Astrocyte (in vitro differentiated cells and primary cell): Measurements from ENCODE around the gene LRRC4. TPM values are rescaled to one million over a fixed set of nuclear protein-coding genes. Genes with fewer than 3 reads are reported as not detected.

Experiments used
- DNase-seq: peaks from one replicate; pipeline ENCODE4 v3.0.0-alpha.2; 2010; ENCODE audit warnings: low read depth
- FAIRE-seq: peaks from 2 replicates; lab custom pipeline; 2011; peaks lifted over from hg19 to GRCh38; lab: Jason Lieb, UNC
- H2AFZ ChIP-seq: 2 replicates; pipeline ENCODE4 v1.6.0; 2012; ENCODE audit warnings: low read depth, low read length, inconsistent platforms
- H3K27ac ChIP-seq: 2 replicates; pipeline ENCODE4 v1.5.1; 2011; ENCODE audit warnings: low read depth, low read length, inconsistent platforms
- H3K27me3 ChIP-seq: 2 replicates; pipeline ENCODE4 v1.6.0; 2011; ENCODE audit warnings: low read length, inconsistent platforms; ENCODE audit not compliant: insufficient read depth
- H3K36me3 ChIP-seq: 2 replicates; pipeline ENCODE4 v1.5.1; 2011; ENCODE audit warnings: low read length, inconsistent platforms; ENCODE audit not compliant: insufficient read depth
- H3K4me1 ChIP-seq: 2 replicates; pipeline ENCODE4 v1.5.1; 2011; ENCODE audit warnings: low read length, inconsistent platforms; ENCODE audit not compliant: insufficient read depth
- H3K4me2 ChIP-seq: 2 replicates; pipeline ENCODE4 v1.6.0; 2012; ENCODE audit warnings: low read length, inconsistent platforms
- H3K4me3 ChIP-seq: 2 replicates; pipeline ENCODE4 v1.5.1; 2011; ENCODE audit warnings: low read depth, mild to moderate bottlenecking, low read length, inconsistent platforms; ENCODE audit not compliant: insufficient read depth
- H3K79me2 ChIP-seq: 2 replicates; pipeline ENCODE4 v1.6.0; 2012; ENCODE audit warnings: mild to moderate bottlenecking, low read length, inconsistent platforms; ENCODE audit not compliant: insufficient read depth
- H3K9ac ChIP-seq: 2 replicates; pipeline ENCODE4 v1.6.0; 2012; ENCODE audit warnings: mild to moderate bottlenecking, low read length, inconsistent platforms
- H3K9me3 ChIP-seq: 2 replicates; pipeline ENCODE4 v1.5.1; 2012; ENCODE audit warnings: low read depth, mild to moderate bottlenecking, low read length, inconsistent platforms; ENCODE audit not compliant: insufficient read depth
- H4K20me1 ChIP-seq: 2 replicates; pipeline ENCODE4 v1.6.0; 2012; ENCODE audit warnings: low read length, inconsistent platforms; ENCODE audit not compliant: insufficient read depth
- H3K27ac Mint-ChIP-seq: one replicate; pipeline ENCODE4 v1.8.0; 2021; ENCODE audit warnings: mild to moderate bottlenecking, mixed read lengths; ENCODE audit not compliant: unreplicated experiment
- H3K27me3 Mint-ChIP-seq: one replicate; pipeline ENCODE4 v1.8.0; 2021; ENCODE audit warnings: low read depth, mixed read lengths; ENCODE audit not compliant: unreplicated experiment
- H3K36me3 Mint-ChIP-seq: one replicate; pipeline ENCODE4 v1.8.0; 2021; ENCODE audit warnings: low read depth, mixed read lengths; ENCODE audit not compliant: unreplicated experiment
- H3K4me1 Mint-ChIP-seq: one replicate; pipeline ENCODE4 v1.8.0; 2021; ENCODE audit warnings: low read depth, mixed read lengths; ENCODE audit not compliant: unreplicated experiment
- H3K4me3 Mint-ChIP-seq: one replicate; pipeline ENCODE4 v1.8.0; 2021; ENCODE audit warnings: mild to moderate bottlenecking, moderate library complexity, mixed read lengths; ENCODE audit not compliant: unreplicated experiment
- H3K9me3 Mint-ChIP-seq: one replicate; pipeline ENCODE4 v1.8.0; 2021; ENCODE audit warnings: mild to moderate bottlenecking, mixed read lengths; ENCODE audit not compliant: unreplicated experiment
- CTCF ChIP-seq: IDR thresholded peaks from 2 replicates; pipeline ENCODE4 v1.5.1; 2011; ENCODE audit warnings: low read depth, mild to moderate bottlenecking, inconsistent platforms, low read length, moderate library complexity; ENCODE audit not compliant: insufficient read depth
- EZH2 ChIP-seq: IDR thresholded peaks from 2 replicates; pipeline ENCODE4 v1.6.1; 2012; ENCODE audit warnings: mild to moderate bottlenecking, low read length, inconsistent platforms; ENCODE audit not compliant: insufficient read depth
- total RNA-seq: library from RNA; stranded (reverse); gene quantifications from 2 replicates; pipeline ENCODE4 v1.2.1, GENCODE V29; 2021

The LRRC4 gene
- total RNA-seq, 1 donor from 2014 or later, result 4.4 TPM

GRCh38 chr7:128037880-128038619 is 6.8 kb upstream of the LRRC4 start:
- no peak overlapping the region for H3K27ac Mint-ChIP-seq
- no peaks in the 10 kb centered on the region for H3K27me3 ChIP-seq
- DNase-seq (no peak), FAIRE-seq (no peak)
- H3K9ac ChIP-seq, result no peak overlapping the region
- H3K36me3 ChIP-seq, result no peaks in the 10 kb centered on the region
- no peaks in the 10 kb centered on the region for H3K27me3 Mint-ChIP-seq
- H3K9me3 Mint-ChIP-seq, result no peaks in the 10 kb centered on the region
- peaks cover 15% of the 10 kb centered on the region for H3K4me1 ChIP-seq
- no peaks in the 10 kb centered on the region for H3K9me3 ChIP-seq
- H2AFZ ChIP-seq, result no peak overlapping the region
- peaks cover 98% of the 10 kb centered on the region for H4K20me1 ChIP-seq
- no peak overlapping the region for H3K4me2 ChIP-seq
- H3K36me3 Mint-ChIP-seq, result peaks cover 10% of the 10 kb centered on the region
- H3K27ac ChIP-seq, result no peak overlapping the region
- no peak overlapping the region for H3K4me3 ChIP-seq
- peaks cover 31% of the 10 kb centered on the region for H3K4me1 Mint-ChIP-seq
- H3K79me2 ChIP-seq, result peaks cover 8% of the 10 kb centered on the region
- TF ChIP-seq EZH2, result no peak
- TF ChIP-seq CTCF, result no peak
- no peak overlapping the region for H3K4me3 Mint-ChIP-seq

GRCh38 chr7:128037081-128037480 is 5.8 kb upstream of the LRRC4 start:
- Histone ChIP-seq H3K9me3 (no peaks in the 10 kb centered on the region), H2AFZ (no peak overlapping the region), H3K4me3 (no peak overlapping the region), H3K4me1 (peaks cover 23% of the 10 kb centered on the region), H3K79me2 (peaks cover 13% of the 10 kb centered on the region), H4K20me1 (peaks cover 95% of the 10 kb centered on the region), H3K9ac (no peak overlapping the region), H3K4me2 (no peak overlapping the region), H3K27ac (no peak overlapping the region), H3K27me3 (no peaks in the 10 kb centered on the region), H3K36me3 (no peaks in the 10 kb centered on the region)
- Mint-ChIP-seq H3K36me3 (peaks cover 10% of the 10 kb centered on the region), H3K4me3 (no peak overlapping the region), H3K27ac (no peak overlapping the region), H3K9me3 (no peaks in the 10 kb centered on the region), H3K27me3 (no peaks in the 10 kb centered on the region), H3K4me1 (peaks cover 32% of the 10 kb centered on the region)
- DNase-seq (no peak), FAIRE-seq (no peak)
- TF ChIP-seq CTCF (no peak), EZH2 (no peak)

GRCh38 chr7:128036226-128036940 is 5.1 kb upstream of the LRRC4 start:
- H3K4me2 ChIP-seq, result no peak overlapping the region
- peaks cover 20% of the 10 kb centered on the region for H3K4me1 ChIP-seq
- Mint-ChIP-seq H3K27me3 (no peaks in the 10 kb centered on the region), H3K4me1 (peaks cover 26% of the 10 kb centered on the region), H3K36me3 (peaks cover 6% of the 10 kb centered on the region), H3K9me3 (no peaks in the 10 kb centered on the region), H3K4me3 (no peak overlapping the region), H3K27ac (no peak overlapping the region)
- no peaks in the 10 kb centered on the region for H3K36me3 ChIP-seq
- FAIRE-seq (no peak), DNase-seq (no peak)
- H3K9me3 ChIP-seq, result no peaks in the 10 kb centered on the region
- H3K79me2 ChIP-seq, result peaks cover 13% of the 10 kb centered on the region
- H2AFZ ChIP-seq, result no peak overlapping the region
- TF ChIP-seq CTCF (no peak), EZH2 (no peak)
- H4K20me1 ChIP-seq, result peaks cover 88% of the 10 kb centered on the region
- H3K9ac ChIP-seq, result no peak overlapping the region
- H3K4me3 ChIP-seq, result no peak overlapping the region
- H3K27ac ChIP-seq, result no peak overlapping the region
- no peaks in the 10 kb centered on the region for H3K27me3 ChIP-seq
